Small intestine (tissue), 7 donors: ENCODE results near the gene HSPH1. TPM values are rescaled to one million over a fixed set of nuclear protein-coding genes. Genes with fewer than 3 reads are reported as not detected.

ENCODE experiments used
- DNase-seq, 2 donors: peaks; one replicate each; pipeline versions ENCODE4 v3.0.0 to v3.0.0-alpha.2; 2013
- FAIRE-seq: peaks from 2 replicates; lab custom pipeline; 2012; peaks lifted over from hg19 to GRCh38; lab: Jason Lieb, UNC
- H3K27ac ChIP-seq, 3 donors: one replicate each; pipeline ENCODE4 v1.5.1; 2013; ENCODE audit warnings: low read length in 2 of 3, mild to moderate bottlenecking in 2 of 3, control low read depth in 1 of 3, inconsistent platforms in 1 of 3, low read depth in 1 of 3, moderate library complexity in 1 of 3
- H3K27me3 ChIP-seq, 3 donors: one replicate each; pipeline ENCODE4 v1.6.1; 2013; ENCODE audit warnings: low read length in 3 of 3, inconsistent platforms in 1 of 3; ENCODE audit not compliant: control insufficient read depth in 3 of 3, insufficient read depth in 3 of 3
- H3K36me3 ChIP-seq, 3 donors: one replicate each; pipeline ENCODE4 v1.6.1; 2013; ENCODE audit warnings: low read length in 3 of 3, inconsistent platforms in 1 of 3, low read depth in 1 of 3, mild to moderate bottlenecking in 1 of 3, moderate library complexity in 1 of 3; ENCODE audit not compliant: control insufficient read depth in 3 of 3, insufficient read depth in 2 of 3
- H3K4me1 ChIP-seq, 3 donors: one replicate each; pipeline ENCODE4 v1.6.1; 2013; ENCODE audit warnings: low read length in 2 of 3, inconsistent platforms in 1 of 3, low read depth in 1 of 3, mild to moderate bottlenecking in 1 of 3, moderate library complexity in 1 of 3; ENCODE audit not compliant: control insufficient read depth in 3 of 3, insufficient read depth in 2 of 3
- H3K4me3 ChIP-seq, 3 donors: one replicate each; pipeline ENCODE4 v1.5.1; 2013; ENCODE audit warnings: low read length in 3 of 3, control low read depth in 1 of 3, inconsistent platforms in 1 of 3, low read depth in 1 of 3, mild to moderate bottlenecking in 1 of 3, moderate library complexity in 1 of 3
- H3K9me3 ChIP-seq, 2 donors: one replicate each; pipeline ENCODE4 v1.6.1; 2013; ENCODE audit warnings: low read depth in 1 of 2, low read length in 1 of 2; ENCODE audit not compliant: control insufficient read depth in 2 of 2, insufficient read depth in 1 of 2
- WGBS, 3 donors: extraction: QIAGEN DNeasy Blood & Tissue Kit; methylation state at CpG; one replicate each; pipeline ENCODE4 v1.1.7; 2013; 5-methylcytosine and 5-hydroxymethylcytosine counted together
- polyA plus RNA-seq, 4 donors: library from polyadenylated mRNA; stranded (reverse) in 3 of 4; unstranded in 1 of 4; fragments of 200-250 nt in 3 of 4; fragments of 120-200 nt in 1 of 4; gene quantifications; one replicate each; pipeline versions ENCODE4 v1.2.1 to v1.2.3, GENCODE V29; 2013
- donor health status: healthy with polysubstance abuse.
- donor health status: control.
- donor health status: control.
- donor health status: Bipolar disorder and iron deficiency.
- donor health status: healthy.

Gene HSPH1
- polyA plus RNA-seq, 4 donors: 8.5 to 61.4 (median 17.3) TPM

DNA sequence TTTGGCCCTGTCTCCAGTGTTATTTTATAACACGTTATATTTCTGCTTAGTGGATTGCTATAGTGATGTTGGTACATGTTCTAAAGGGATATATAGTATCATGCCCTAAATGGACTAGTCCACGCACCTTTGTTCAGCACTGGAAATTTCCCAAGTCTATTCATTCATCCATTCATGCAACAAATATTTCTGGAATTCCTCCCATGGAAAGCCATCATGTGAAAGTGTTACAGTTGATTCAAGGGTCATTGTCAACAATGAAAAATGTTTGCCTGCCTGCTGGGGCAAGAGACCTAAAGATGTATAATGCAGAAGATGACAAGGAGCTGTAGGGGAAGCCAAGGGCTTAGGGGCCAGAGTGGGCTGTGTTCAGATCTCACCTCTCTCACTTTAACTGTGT lies 10.8 kb upstream of the HSPH1 start:
- Histone ChIP-seq H3K27me3 (no peaks in the 10 kb centered on the region), H3K36me3 (no peaks in the 10 kb centered on the region), H3K9me3 (no peaks in the 10 kb centered on the region), H3K4me3 (no peak overlapping the region), H3K4me1 (no peaks in the 10 kb centered on the region), H3K27ac (no peak overlapping the region)
- DNase-seq (no peak), FAIRE-seq (no peak)
- WGBS, 3 donors: 78 to 90% (median 89%) methylated on average over 2 of the region's 2 CpGs

DNA sequence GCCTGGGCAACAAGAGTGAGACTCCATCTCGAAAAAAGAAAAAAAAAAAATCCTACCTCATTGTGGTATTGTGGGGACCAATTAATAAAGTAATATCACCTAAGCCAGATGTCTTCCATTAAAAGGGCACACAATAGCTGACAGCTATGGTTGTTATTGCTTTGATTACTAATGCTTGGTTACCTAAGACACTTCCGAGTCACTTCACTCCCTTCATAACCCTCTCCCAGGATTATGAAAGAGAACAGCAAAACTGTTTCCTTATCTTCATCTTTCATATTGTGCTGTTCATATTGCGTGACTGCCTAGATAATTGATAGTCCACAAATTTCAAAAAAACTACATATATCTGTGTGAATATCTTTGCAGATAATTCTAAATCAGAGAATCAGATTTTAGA lies 10.3 kb upstream of the HSPH1 start:
- Histone ChIP-seq H3K4me1 (no peaks in the 10 kb centered on the region), H3K9me3 (no peaks in the 10 kb centered on the region), H3K36me3 (no peaks in the 10 kb centered on the region), H3K27ac (no peak overlapping the region), H3K27me3 (no peaks in the 10 kb centered on the region), H3K4me3 (no peak overlapping the region)
- FAIRE-seq (no peak), DNase-seq (no peak)
- 83 to 86% (median 84%) methylated on average over 3 of the region's 3 CpGs for WGBS, 3 donors

DNA sequence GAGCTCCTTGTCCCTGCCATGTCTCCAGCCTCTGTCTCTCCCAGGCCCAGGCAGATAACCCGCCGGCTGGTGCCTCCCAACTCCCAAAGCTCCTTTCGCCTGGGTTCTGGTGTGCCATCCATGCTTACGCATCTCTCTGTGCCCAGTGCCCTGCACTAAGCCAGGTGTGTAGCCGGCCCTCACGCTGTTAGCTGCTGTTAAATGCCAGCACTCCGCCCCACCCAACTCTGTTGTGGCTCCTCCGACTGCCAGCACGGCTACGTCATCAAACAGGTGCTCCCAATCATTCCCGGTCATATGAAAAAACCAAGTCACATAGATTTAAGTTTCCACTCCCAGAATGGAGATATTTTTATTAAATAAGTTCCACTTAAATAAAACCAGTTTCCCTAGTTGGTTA lies 7.0 kb upstream of the HSPH1 start:
- H3K27ac ChIP-seq: no peak overlapping the region
- H3K9me3 ChIP-seq: no peaks in the 10 kb centered on the region
- 51 to 84% (median 73%) methylated on average over 11 of the region's 11 CpGs for WGBS, 3 donors
- H3K36me3 ChIP-seq: no peaks in the 10 kb centered on the region
- DNase-seq: peak in 1 of 2 donors; percentile 37
- H3K4me1 ChIP-seq: no peaks in the 10 kb centered on the region
- H3K27me3 ChIP-seq: no peaks in the 10 kb centered on the region
- no peak for FAIRE-seq
- H3K4me3 ChIP-seq: no peak overlapping the region

DNA sequence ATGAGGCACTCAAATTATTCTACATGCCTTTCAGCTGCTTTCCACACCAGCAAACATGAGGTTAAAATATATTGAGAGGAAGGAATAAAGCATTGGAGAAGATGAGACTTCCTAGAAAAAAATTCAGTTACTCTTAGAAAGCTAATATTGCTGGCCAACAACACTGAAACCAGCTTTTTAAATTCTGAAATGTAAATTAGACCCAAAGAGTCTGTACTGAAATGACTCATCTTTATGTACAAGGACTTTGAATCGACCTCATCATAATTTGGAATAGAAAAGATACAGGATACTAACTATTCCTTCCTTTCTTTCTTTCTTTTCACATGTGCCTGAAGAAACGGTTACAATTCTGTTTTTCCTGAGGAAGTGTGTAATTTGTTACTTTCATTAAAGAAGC lies 6.5 kb upstream of the HSPH1 start:
- no peak overlapping the region for H3K4me3 ChIP-seq
- H3K9me3 ChIP-seq: no peaks in the 10 kb centered on the region
- no peak overlapping the region for H3K27ac ChIP-seq
- FAIRE-seq (no peak), DNase-seq (no peak)
- no peaks in the 10 kb centered on the region for H3K36me3 ChIP-seq
- 18 to 31% (median 30%) methylated on average over 2 of the region's 2 CpGs for WGBS, 3 donors
- H3K4me1 ChIP-seq: no peaks in the 10 kb centered on the region
- H3K27me3 ChIP-seq: no peaks in the 10 kb centered on the region

DNA sequence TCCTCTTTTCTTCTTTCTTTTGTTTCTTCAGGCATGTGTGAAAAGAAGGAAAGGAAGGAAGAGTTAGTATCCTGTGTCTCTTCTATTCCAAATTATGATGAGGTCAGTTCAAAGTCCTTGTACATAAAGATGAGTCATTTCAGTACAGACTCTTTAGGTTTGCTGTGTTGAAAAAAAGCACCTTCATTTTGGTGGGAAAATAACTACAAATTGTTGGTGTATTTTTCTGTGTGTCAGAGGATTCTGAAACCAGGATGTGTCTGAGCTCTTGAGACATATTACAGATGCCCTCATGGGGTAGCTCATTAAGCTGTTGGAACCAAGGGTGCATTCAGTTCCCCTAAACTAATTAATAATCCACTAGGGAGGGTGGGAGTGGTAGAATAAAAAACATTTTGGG lies 5.8 kb upstream of the HSPH1 start:
- no peaks in the 10 kb centered on the region for H3K36me3 ChIP-seq
- no peaks in the 10 kb centered on the region for H3K4me1 ChIP-seq
- no peak overlapping the region for H3K4me3 ChIP-seq
- no peak overlapping the region for H3K27ac ChIP-seq
- no peaks in the 10 kb centered on the region for H3K9me3 ChIP-seq
- FAIRE-seq: no peak
- H3K27me3 ChIP-seq: no peaks in the 10 kb centered on the region
- no peak for DNase-seq

DNA sequence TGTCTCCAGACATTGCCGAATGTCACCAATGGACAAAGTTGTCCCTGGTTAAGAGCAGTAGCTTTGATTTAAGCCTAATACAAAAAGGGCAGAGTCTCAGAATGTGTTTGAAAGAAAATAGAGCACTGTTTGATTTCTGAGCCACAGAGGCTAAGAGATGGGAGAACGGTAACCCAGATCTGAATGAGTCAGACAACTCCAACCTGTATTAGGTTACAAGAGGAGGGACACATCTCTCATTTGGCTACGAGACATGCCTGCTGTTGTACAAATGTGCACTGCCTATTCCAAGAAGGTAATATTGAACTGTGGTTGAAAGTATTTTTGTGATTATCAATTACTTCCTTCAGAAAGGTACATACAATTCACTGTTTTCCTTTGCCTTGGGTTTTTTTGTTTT lies 4.9 kb upstream of the HSPH1 start:
- WGBS, 3 donors: 92 to 98% (median 96%) methylated on average over 3 of the region's 3 CpGs
- no peak overlapping the region for H3K4me3 ChIP-seq
- DNase-seq (no peak), FAIRE-seq (no peak)
- H3K4me1 ChIP-seq: no peaks in the 10 kb centered on the region
- H3K27ac ChIP-seq: no peak overlapping the region
- no peaks in the 10 kb centered on the region for H3K36me3 ChIP-seq
- no peaks in the 10 kb centered on the region for H3K9me3 ChIP-seq
- H3K27me3 ChIP-seq: no peaks in the 10 kb centered on the region

DNA sequence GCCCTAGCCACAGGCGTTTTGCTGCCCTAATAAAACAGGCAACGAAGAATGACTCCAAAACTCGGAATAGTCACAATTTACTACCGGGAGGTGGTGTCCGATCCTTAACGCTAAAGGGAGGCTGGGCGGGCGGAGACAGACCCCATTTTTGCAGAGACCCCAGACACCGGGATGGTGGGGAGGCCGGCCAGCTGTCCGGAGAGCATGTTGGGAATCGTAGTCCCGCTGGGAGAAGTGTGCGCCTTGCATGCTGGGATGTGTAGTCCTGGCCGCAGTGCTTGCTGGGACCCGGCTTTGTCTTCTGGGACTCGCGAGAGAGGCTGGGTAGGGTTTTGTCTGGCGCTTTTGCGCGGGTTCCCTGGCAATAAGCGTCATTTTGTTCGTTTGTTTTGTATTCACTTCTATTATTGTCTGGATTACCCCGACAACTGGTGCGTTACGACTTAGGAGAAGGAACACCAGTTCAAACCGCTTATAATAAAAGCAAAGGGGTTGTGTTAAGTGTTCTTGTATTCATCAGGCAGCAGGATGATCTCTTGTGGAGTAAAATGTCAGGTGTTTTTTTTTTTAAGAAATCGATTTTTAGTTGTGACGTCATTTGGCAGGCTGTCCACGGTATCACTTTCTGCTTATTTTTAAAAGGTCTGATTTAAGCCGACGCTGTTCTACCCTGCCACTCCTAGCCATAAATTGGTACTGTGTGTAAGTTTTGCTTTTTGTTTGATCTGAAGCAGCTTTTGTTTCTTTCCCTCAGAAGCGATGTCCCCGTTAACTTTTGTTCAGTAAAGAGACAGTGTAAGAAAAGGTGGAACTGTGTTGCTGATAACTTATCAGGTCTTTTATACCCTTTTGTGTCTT lies 676 bp upstream of the HSPH1 start:
- H3K9me3 ChIP-seq: no peaks in the 10 kb centered on the region
- WGBS, 3 donors: 0 to 1% (median 1%) methylated on average over 34 of the region's 34 CpGs
- DNase-seq (peak; percentile 98), FAIRE-seq (no peak)
- peaks cover 0 to 4% (median 0%) of the 10 kb centered on the region in 3 donors for H3K36me3 ChIP-seq
- peak overlapping the region; percentile 71 to 89 (median 88) for H3K27ac ChIP-seq
- no peaks in the 10 kb centered on the region for H3K27me3 ChIP-seq
- peak overlapping the region; percentile 80 to 94 (median 92) for H3K4me3 ChIP-seq
- peaks cover 1 to 5% (median 3%) of the 10 kb centered on the region in 3 donors for H3K4me1 ChIP-seq

DNA sequence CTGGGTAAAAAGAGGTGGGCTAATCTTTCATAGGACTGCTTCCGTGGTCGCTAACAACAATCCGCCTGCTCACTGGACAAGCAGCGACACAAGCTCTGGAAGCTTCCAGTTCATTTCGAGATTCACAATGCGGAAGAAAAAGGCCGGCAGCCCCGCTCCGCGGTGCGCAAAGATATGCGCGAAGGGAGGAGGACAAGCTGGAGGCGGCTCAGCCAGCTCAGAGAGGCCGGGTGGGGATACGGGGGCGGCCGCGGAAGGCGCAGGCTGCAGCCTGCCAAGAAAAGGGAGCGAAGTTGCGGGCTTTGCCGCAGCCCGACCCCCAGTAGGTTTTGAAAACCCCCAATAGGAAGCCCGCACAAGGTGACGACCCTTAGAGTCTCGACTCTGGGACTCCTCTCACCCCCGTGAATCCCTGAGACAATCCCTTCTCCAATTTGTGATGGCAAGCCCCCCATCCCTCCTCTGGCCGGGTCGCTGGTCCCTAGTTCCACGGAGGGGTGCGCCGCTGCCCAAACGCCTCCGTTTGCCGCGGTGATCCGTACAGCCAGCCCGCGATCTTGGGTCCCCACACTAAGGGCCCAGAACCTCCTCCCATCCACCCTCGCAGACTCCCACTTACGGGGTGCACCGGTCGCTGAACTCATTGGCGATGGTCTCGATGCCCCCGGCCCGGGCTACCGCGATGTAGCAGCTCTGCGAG lies 697 bp downstream of the HSPH1 start:
- H3K36me3 ChIP-seq: peaks cover 0 to 6% (median 0%) of the 10 kb centered on the region in 3 donors
- H3K4me3 ChIP-seq: peak overlapping the region; percentile 80 to 94 (median 92)
- WGBS, 3 donors: 0 to 1% (median 0%) methylated on average over 43 to 51 of the region's 51 CpGs
- peak overlapping the region; percentile 63 to 94 (median 73) for H3K27ac ChIP-seq
- FAIRE-seq: no peak
- no peaks in the 10 kb centered on the region for H3K27me3 ChIP-seq
- no peaks in the 10 kb centered on the region for H3K9me3 ChIP-seq
- DNase-seq: peak; percentile 55 to 79
- H3K4me1 ChIP-seq: peaks cover 1 to 5% (median 3%) of the 10 kb centered on the region in 3 donors
